Superior temporal gyrus (tissue), 1 donor: ENCODE measurements around the gene EGFL7.
"Not testable (repeated sequence)": the region's sequence is repeated elsewhere in the genome, so short reads cannot be mapped to it uniquely, and the experiment has no call there.

ENCODE experiments used
- DNase-seq: peaks from one replicate; pipeline ENCODE4 v3.0.0-alpha.2; 2016; ENCODE audit errors: extremely low spot score

The EGFL7 gene

DNA sequence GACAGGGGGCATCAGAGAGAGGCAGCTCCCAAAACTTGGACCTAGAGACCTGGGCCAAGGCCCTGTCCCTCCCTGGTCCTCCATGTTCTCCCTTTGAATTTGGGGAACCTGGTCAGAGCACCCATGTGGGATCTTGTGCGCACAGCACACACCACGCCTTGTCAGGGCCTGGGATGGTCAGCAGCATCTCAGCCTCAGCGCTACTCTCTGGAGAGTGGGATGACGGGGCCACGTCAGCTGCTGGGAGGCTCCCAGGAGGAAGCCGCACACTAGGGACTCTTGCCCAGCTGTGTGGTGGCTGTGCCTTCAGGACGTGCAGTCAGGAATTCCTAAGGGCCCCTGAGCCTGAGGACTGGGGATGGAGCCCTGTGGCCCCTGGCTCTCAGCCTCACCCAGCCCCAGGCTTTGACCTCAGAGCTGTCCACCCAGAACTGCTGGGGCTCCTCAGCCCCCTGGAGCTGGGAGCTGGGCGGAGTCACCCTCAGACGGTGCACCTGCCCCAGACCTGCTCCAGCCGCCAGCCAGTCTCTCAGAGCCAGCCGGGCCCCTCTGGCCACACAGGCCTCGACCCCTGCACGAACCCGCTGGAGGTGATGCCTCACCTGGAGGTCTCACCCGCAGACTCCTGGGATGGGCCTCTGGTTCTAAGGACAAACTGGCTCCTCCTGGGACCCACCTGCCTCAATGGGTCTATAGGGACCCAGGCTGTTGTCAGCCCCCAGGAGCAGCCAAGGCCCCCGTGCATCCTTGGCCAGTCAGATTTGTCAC is 38.3 kb upstream of the EGFL7 start:
- no peak for DNase-seq

DNA sequence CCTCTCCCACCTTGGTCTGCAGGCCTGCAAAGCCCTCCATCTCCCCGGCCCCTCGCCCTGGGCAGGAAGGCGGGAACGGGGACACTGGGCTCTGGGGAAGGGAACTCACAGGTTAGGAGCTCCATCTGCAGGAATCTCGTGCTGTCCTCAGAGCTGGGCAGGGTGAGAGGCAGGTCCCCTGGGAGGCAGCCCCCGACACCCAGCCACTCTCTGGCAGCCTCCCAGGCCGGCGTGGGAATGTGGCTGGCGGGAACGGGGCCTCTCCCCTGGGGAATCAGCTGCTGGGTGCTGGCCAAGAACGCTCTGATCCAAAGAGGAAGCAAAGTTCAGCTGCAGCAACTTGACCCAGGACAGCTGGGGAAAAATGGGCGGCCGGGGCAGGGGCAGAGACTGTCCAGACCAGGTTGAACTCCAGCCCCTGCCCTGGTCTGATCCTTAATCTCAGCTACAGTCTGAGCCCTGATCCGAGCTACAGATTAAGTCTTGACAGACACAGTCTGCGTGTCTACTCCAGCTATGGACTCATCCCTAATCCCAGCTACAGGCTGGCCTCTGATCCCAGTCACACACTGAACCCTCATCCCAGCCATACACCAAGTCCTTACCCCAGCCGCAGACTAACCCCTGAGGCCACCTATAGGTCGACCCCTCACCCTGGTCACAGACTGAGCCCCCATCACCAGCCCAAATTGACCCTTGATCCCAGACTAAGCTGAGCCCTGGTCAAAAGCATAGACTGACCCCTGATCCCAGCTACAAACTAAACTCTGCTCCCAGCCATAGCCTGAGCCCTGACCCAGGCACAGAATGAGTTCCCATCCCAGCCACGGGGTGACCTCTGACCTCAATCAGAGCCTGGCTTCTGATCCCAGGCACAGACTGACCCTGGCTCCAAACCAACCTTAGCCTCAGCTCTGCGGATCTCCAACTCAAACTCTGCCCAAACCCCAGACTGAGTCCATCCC is 37.3 kb upstream of the EGFL7 start:
- peak; percentile 65 for DNase-seq

DNA sequence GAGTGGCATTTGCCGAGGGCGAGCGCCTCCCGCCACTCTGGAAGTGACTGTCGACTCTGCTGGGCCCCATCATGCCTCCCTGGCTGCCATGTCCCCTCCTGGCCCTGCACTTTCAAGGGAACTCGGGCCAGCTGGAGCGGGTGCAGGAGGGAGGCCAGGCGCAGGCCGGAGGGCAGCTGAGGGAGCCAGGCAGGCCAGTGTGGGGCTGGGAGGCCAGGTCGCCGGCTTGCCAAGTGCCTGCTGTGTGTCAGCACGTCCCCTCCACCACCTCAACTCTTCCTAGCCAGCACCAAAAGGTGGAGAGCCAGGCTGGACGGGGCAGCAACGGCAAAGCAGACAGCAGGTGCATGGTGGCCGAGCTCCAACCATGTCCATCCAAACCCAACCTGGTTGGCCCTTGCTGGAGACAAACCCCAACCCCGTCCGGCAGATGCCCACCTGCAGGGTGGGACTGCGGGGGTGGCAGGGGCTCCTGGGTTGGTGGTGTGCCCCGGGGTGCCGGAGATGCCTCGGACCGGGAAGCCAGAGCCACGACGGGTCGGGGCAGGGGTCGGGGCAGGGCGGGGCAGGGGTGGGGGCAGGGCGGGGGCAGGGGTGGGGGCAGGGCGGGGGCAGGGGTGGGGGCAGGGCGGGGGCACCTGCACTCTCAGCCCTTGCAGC is 36.5 kb upstream of the EGFL7 start:
- no peak for DNase-seq

DNA sequence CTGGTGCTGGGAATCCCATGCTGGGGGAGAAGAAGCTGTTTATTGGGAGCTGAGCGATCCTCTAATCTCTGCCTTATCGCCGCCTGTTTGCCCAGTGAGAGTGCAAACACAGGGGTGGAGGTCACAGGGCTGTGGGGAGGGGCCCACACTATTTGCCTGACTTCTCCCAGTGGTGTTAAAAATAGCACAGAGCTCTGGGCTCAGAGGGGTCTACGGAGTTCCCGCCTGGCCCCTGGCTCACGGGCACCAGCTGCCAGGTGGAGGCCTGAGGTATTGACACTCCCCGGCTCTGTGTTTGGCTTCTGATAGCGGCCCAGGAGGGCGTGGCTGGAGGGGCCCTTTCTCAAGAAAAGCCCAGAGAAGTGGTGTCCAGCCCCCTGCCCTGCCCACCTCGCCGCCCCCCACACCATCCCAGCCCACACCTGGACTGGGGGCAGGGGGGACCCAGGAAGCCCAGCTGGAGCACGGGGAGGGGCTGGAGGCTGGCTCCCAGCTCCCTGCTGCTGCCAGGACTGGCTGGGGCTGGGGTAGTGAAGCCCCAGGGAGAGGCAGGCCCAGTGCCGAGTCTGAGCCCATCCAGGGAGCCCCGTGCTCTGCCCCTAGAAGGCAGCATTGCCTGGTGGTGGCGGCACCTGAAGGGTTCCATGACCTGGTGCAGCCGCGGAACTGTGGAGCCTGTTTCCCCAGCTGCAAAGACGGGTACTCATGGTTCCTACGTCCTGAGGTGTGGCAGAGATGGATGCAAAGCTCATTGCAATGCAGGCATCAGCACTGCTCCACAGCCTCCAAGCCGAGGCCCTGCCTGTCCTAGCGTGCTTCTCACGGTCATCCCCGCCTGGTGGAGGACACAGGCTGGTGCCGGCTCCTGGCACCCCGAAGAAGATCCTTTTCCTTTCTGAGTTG is 35.7 kb upstream of the EGFL7 start:
- DNase-seq: no peak

DNA sequence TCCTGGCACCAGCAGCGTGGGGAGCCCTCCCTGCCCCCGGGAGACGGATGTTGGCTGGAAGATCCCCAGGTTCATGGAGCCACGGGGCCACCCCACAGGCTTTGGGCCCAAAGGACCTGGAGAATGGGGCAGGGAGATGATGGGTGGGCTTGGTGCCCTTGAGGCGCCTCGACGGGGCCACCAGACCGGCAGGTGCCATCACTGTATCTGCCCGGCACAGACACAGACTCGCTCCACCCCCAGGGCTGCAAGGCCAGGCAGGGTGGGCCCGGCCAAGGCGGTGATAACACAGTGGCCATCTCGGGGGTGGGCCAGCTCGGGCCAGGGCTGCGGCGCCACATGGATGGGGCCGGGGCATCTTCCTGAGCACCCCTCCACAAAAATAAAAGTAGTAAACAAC is 35.0 kb upstream of the EGFL7 start:
- DNase-seq: no peak

DNA sequence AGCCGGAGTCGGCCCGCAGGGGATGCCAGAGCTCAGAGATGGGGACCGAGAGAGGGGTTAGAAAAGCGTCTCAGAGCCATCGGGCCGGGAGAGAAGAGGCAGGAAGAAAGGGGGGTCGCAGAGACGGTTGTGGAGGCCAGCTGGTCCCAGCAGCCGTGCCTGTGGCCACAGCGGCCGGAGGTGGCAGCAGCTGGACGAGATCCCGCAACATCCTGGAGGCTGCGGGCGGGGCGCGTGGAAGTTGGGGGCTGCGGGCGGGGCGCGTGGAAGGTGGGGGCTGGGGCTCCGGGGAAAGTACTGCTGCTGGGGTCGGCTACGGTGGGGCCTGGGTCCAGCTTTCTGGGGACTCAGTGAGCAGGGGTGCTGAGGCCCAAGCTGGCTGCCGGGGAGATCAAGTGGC is 34.4 kb upstream of the EGFL7 start:
- DNase-seq: no peak

DNA sequence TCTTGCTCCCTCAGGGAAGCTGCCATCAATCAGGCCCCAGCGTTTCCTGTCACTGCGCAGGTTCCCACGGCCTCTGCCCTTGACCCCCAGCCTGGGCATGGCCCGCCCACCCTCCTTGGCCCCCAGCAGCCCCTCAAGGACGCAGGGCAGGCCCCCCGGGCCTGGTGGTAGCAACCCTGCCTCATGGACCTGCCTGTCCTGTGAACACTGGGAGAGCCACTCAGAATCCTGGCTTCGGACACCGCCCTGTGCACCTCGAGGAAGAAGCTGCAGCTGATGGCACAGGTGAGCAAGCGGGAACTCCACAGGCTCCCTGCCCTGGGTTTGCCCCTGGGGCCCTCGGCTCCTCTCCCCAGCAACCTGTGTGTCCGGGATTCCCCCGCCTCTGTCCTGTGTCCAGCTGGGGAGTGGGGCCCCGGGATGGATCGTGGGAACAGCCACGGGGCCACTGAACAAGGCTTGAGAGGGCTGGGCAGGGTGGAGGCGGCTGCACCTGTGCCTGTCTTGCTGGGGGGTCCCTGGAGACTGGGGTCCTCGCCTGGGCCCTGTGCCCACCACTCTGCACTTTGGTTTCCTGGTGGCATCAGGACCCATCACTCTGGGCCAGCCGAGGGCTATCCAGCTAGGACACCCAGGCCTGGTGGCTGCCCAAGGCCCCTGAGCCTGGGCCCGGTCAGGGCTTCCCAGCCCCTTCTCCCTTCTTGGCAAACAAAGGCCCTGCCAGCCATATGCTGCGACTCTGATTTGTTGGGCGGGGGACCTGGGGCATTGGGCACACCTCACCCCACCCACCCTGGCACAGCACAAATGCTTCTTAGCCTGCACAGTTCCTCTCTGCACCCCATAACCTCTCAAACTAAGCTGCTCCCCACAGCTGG is 33.5 kb upstream of the EGFL7 start:
- DNase-seq: no peak

DNA sequence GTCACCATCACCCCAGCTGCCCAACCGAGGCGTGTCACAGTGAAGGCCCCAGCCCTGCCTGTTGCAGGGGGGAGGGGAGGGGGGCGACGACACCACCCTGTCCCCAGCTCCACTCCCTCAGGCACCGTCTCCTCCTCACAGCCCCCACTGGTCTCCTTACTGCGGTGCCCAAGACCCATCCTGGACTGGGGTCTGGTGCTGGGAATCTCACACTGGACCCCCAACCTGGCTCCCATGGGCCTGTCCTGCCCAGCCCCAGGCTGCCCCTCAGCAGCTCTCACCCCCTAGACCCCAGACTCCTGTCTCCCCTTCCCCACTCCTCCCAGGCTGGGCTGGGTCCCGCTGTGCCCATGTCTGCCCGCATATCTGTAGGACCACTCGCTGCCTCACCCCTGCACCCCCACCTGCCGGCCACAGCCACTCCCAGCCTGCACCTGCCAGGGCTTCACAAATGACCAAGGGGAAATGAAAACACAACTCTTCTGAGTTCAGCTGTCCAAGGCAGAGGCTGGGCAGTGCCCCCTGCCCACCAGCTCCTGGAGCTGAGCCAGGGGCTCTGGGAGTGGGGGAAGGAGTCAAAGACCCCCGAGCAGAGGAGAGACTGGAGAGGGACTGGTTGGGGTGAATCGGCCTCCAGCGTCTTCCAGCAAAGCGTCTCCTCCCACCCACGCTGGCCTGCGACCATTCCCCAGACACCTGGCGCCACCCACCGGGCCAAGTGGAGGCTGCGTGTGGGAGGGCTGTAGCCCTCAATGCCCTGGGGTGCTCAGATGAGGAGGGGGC is 32.6 kb upstream of the EGFL7 start:
- DNase-seq: no peak

DNA sequence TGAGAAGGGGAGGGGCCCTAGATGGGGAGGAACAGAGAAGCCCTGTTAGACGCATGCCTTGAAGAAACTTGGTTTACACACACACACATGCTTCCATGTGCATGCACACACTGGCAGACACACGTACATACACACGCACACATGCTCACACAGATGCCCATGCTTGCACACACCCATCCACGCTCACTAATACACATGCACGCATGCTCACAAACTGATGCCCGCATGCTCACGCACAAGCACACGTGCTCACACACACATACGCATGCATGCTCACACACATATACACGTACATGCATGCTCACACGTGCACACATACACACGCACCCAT is 32.1 kb upstream of the EGFL7 start:
- no peak for DNase-seq

DNA sequence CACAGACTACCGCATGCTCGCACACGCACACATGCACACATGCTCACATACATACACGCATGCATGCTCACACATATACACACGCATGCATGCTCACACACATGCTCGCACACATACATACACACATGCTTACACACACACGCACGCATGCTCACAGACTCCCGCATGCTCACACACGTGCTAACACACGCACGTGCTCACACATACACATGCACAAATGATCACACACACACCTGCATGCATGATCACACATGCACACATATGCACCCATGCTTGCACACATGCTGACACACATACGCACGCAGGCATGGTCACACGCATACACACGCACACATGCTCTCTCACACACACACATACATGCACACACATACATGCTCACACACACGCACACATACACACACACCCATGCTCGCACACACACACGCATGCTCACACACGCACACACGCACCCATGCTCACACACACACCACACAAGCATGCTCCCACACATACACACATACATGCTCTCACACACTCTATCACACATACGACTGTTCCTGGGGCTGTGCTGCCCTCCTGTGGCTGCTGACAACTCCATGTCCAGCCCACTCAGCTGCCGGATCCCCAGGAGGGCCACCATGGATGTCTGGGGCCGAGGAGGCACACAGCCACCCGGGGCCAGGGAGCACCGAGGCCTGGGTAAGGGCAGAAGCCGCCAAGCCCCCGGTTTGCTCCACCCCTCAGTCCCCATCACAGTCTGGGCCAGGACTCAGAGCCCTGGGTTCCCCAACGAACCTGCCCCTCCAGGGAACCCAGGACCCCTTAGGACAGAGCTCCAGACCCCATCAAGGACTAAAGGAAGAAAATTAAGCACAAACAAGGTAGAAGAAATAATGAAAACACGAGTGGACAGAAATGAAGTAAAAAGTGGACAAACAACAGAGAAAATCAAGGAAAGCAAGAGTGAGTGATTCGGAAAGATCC is 31.4 kb upstream of the EGFL7 start:
- peak; percentile 74 for DNase-seq

DNA sequence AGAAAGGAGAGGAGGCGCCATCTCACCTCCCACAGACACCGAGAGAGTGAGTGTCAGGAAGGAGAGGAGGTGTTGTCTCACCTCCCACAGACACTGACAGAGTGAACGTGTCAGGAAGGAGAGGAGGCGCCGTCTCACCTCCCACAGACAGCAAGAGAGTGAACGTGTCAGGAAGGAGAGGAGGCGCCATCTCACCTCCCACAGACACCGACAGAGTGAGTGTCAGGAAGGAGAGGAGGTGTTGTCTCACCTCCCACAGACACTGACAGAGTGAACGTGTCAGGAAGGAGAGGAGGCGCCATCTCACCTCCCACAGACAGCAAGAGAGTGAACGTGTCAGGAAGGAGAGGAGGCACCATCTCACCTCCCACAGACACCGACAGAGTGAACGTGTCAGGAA is 30.6 kb upstream of the EGFL7 start:
- DNase-seq: not testable (repeated sequence)

DNA sequence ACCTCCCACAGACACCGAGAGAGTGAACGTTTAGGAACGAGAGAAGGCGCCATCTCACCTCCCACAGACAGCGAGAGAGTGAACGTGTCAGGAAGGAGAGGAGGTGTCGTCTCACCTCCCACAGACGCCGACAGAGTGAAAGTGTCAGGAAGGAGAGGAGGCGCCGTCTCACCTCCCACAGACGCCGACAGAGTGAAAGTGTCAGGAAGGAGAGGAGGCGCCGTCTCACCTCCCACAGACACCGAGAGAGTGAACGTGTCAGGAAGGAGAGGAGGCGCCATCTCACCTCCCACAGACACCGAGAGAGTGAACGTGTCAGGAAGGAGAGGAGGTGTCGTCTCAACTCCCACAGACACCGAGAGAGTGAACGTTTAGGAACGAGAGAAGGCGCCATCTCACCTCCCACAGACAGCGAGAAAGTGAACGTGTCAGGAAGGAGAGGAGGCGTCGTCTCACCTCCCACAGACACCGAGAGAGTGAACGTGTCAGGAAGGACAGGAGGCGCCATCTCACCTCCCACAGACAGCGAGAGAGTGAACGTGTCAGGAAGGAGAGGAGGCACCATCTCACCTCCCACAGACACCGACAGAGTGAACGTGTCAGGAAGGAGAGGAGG is 30.1 kb upstream of the EGFL7 start:
- not testable (repeated sequence) for DNase-seq

DNA sequence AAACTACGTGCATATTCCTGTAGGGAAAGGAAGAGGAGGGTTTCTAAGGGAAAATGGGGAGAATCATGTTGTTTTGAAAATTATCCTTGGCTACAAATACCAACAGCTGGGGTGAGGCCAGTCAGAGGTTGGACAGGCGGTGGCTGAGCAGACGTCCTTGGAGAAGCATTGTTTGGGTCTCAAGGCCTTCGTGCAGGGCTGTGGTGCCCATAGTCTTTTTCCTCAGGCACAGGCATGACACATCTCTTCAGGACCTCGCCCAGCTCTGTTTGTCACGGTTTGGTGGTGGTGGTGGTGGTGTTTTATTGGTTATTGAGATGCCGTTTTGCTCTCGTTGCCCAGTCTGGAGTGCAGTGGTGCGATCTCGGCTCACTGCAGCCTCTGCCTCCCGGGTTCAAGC is 27.8 kb upstream of the EGFL7 start:
- no peak for DNase-seq

DNA sequence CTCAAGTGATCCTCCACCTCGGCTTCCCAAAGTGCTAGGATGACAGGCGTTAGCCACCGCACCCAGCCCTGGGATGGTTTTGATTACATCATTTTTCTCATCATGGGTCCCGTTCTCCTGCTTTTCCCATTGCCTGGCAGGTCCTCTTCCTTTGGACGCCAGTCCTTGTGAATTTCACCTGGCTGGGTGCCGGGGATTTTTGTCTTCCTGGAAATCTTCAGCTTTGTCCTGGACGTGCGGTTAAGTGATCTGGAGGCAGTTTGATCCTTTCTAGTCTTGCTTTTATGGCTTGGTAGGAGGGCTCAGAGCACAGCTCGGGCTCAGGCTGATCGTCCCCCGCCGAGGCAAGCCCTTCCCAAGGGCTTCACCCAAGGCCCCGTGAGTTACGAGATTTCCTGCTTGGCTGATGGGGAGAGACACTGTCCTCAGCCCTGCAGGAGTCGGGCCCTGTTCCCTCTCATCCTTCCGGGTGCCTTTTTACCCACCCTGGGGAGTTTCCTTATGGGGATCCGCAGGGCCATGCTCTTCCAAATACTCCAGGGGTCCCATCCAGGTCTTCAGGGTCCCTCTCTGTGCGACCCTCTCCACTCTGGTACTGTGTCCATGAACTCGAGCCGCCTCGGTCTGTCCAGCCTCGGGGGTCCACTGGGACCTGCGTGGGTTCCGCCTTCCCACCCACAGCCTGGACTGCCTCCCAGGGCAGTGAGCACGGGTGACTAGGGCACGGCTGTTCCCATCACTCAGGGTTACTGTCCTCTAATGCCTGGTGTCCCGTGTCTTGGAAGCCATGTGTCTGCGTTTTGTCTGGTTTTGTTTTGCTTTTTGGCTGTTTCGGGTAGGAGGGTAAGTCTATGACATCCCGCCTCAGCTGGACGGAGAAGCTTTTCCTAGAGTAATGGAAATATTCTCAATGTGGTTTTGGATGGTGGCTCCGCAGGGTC is 22.3 kb upstream of the EGFL7 start:
- DNase-seq: no peak

DNA sequence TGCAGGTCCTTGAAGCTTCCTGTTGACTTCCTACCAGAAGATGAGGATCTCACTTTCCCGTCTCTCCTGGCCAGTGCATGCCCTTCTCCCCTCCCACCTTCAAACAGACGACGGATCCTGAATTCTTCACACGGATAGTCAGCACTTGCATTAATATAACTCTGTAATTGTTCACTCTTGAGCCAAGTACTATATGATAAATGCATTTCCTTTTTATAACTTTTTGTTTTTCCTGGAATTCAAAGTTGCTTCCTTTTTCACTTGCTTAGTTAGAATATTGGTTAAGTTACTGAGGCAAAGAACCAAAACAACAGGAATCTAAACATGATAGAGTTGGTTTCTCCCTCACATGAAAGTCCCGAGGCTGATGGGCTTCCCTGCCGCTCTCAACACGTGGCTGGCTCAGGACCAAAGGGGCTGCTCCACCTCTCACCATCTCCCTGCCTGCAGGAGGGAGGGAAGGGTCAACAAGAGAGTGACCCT is 20.2 kb upstream of the EGFL7 start:
- DNase-seq: no peak

DNA sequence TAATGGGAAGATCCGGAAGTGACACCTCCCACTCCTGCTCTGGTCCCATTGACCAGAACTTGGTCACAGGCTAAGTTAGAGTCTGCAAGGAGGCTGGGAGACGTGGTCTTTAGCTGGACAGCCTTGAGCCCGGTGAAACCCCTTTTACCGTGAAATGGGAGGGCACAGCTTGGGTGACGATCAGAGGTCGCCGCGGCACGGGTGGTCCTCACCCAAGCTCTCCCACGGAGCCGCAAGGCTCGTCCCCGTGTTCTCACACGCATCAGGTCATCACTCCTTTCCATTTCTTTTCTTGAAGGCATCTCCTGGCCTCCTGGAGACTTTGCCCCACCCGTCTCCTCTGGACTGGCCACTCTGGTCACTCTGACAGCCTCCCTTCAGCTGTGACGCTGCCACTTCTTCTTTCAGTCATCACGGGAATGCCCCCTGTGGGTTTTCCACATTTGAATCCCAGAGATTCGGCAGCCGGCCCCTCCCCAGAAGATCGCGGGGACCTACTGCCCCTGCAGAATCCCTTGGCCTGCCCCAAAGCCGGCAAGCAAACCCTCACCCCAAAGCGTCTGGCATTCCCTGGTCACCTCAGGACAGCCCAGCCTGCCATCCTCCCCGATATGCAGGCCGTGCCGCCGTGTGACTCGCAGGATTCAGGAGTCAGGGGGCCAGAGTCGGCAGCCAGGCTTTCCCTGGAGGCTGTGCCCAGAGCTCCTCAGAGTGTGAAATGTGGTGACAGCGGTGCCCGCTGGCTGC is 18.9 kb upstream of the EGFL7 start:
- DNase-seq: no peak
